Mucosa of rectum (tissue), 2 donors: Measurements from ENCODE around the gene EGFLAM.

Experiments
- H3K27ac ChIP-seq, 2 donors: one replicate each; pipeline ENCODE4 v1.7.0; 2013; ENCODE audit warnings: inconsistent platforms in 2 of 2, low read depth in 2 of 2, low read length in 2 of 2
- H3K27me3 ChIP-seq, 2 donors: one replicate each; pipeline ENCODE4 v1.7.0; 2013; ENCODE audit warnings: low read length in 2 of 2; ENCODE audit not compliant: control insufficient read depth in 2 of 2, insufficient read depth in 2 of 2
- H3K36me3 ChIP-seq, 2 donors: one replicate each; pipeline ENCODE4 v1.7.0; 2013; ENCODE audit warnings: low read length in 2 of 2; ENCODE audit not compliant: control insufficient read depth in 2 of 2, insufficient read depth in 2 of 2
- H3K4me1 ChIP-seq, 2 donors: one replicate each; pipeline ENCODE4 v1.7.0; 2013; ENCODE audit warnings: low read length in 2 of 2, mild to moderate bottlenecking in 1 of 2; ENCODE audit not compliant: control insufficient read depth in 2 of 2, insufficient read depth in 2 of 2
- H3K4me3 ChIP-seq, 2 donors: one replicate each; pipeline ENCODE4 v1.7.0; 2013; ENCODE audit warnings: low read length in 2 of 2
- H3K9ac ChIP-seq, 2 donors: one replicate each; pipeline ENCODE4 v1.7.0; 2013; ENCODE audit warnings: low read length in 2 of 2, low read depth in 1 of 2, mild to moderate bottlenecking in 1 of 2
- H3K9me3 ChIP-seq, 2 donors: one replicate each; pipeline ENCODE4 v1.7.0; 2013; ENCODE audit warnings: low read length in 2 of 2; ENCODE audit not compliant: control insufficient read depth in 2 of 2
- donor health status: healthy.
- donor health status: Normal muscosa, but diverticular disease.

EGFLAM gene

DNA sequence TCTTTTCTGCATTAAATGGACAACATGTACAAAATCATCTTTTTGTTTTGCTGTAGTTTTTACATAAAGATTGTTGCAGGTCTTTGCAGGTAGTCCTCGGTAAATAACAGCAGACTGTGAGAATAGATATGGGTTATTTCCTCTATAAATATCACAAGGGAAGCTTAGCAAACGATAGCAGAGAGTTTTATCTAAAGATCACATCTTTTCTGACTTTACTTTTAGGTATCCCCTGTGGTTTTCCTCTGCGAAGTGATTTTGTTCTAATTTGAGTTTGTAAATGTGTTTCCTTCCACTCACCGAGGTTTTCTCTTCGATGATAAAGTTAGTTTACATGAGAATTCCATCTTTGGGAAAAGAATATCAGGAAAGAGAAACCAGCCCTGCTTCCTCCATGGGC lies 109.6 kb downstream of the EGFLAM start:
- Histone ChIP-seq H3K27ac (no peak overlapping the region), H3K4me1 (no peaks in the 10 kb centered on the region), H3K9me3 (no peaks in the 10 kb centered on the region), H3K27me3 (no peaks in the 10 kb centered on the region), H3K4me3 (no peak overlapping the region), H3K9ac (no peak overlapping the region), H3K36me3 (no peaks in the 10 kb centered on the region)

DNA sequence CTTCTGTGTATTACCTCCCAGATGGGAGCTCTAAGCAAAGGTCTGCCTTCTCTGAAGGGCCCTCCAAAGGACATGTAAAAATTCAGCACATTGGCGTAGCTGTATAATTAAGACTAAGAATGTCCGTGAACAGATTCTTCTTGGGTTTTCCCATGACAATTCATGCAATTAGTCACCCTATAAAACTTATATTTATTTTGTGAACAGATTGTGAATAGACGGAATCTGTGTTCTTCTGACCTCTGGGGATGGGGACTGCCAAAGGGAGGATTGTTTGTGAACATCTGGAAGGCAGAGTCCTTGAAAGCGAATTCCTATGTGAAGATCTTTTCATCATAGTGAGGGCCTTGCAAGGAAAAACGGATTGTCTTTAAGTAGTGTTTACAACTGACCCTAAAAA lies 111.3 kb downstream of the EGFLAM start:
- H3K9ac ChIP-seq: no peak overlapping the region
- no peaks in the 10 kb centered on the region for H3K9me3 ChIP-seq
- no peak overlapping the region for H3K4me3 ChIP-seq
- H3K27ac ChIP-seq: no peak overlapping the region
- H3K4me1 ChIP-seq: no peaks in the 10 kb centered on the region
- H3K36me3 ChIP-seq: no peaks in the 10 kb centered on the region
- H3K27me3 ChIP-seq: no peaks in the 10 kb centered on the region

DNA sequence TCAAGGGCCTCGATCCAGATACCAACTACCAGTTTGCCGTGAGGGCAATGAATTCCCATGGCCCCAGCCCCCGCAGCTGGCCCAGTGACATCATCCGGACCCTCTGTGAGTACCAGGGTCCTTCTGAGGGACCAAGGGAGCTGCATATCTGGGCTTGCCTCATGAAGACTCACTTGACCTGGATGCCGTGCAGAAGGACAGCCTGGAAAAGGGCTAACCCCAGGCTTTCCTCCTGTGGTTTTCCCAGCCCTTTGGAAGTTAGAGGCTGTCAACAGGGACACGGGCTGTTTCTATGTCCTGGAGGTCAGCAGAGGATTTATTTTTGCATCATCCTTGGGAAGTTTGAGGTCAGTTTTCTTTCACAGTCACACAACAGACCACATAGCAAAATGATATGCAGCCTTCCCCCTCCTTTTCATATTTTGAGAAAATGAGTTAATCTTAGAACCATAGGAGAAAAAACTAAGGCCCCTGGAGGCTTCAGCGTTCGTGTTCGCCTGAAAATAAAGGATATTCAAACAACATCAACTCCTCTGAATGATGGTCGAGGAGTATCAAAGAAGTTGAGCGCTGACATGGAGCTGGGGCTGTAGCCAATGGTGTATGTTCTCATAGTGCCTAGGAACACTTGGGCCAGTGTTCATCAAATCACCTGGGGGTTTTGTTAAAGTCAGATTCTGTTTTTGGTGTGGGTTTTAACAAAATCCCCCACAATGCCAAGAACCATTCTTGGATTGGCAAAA lies 112.2 kb downstream of the EGFLAM start:
- Histone ChIP-seq H3K9me3 (no peaks in the 10 kb centered on the region), H3K27ac (no peak overlapping the region), H3K4me1 (no peaks in the 10 kb centered on the region), H3K36me3 (no peaks in the 10 kb centered on the region), H3K9ac (no peak overlapping the region), H3K4me3 (no peak overlapping the region), H3K27me3 (no peaks in the 10 kb centered on the region)

DNA sequence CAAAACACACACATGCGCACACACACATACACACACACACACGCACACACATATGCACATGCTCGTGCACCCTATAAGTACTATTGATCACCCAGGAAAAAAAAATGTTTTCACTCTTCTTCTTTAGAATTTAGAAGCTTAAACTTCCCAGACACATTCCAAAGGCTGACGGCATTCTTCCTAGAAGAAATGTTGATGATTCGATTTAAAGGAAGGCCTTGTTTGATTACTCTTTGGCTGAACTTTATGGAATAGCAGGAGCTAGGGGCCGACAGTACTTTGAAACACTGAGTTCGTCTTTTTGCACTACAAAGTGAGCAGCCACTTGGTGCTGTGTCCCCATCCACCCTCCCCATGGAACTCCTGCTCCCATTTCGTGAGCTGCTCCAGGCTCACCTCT lies 113.2 kb downstream of the EGFLAM start:
- Histone ChIP-seq H3K27ac (no peak overlapping the region), H3K4me1 (no peaks in the 10 kb centered on the region), H3K4me3 (no peak overlapping the region)

DNA sequence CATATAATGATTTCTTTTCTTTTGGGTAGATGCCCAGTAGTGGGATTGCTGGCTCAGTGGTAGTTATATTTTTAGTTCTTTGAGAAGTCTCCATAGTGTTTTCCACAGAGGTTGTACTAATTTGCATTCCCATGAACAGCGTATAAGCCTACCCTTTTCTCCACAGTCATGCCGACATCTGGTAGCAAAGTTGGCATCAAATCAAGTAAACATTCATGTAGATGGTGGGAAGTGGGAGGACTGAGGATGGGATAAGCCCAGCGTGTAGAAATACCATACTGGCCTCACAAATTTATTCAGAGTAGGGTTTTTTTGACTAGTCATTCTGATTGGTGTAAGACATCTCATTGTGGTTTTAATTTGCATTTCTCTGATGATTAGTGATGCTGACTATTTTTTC lies 115.4 kb downstream of the EGFLAM start:
- Histone ChIP-seq H3K27ac (no peak overlapping the region), H3K4me3 (no peak overlapping the region)

More for the DNA sequence above, 113.2 kb downstream of the EGFLAM start:
- Histone ChIP-seq H3K27me3 (no peaks in the 10 kb centered on the region), H3K9ac (no peak overlapping the region), H3K36me3 (no peaks in the 10 kb centered on the region), H3K9me3 (no peaks in the 10 kb centered on the region)

DNA sequence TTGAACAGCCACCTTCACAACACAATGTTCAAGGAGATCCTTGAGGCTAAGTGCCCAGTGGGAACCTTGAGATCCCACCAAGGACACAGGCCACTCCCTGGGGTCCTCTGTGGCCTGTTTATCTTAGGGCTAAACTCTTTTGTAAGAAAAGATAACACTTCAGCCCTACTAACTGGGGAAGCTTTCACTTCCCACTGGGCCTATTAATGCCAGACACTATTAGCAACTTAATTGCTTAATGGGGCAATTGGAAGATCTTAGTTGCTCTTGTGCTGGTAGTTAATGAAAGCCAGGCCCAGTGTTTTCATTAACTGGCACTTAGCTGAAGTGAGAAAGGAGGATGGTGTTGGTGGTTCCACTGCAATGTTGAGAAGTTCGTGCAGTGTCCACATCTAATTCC lies 117.1 kb downstream of the EGFLAM start:
- H3K27me3 ChIP-seq: no peaks in the 10 kb centered on the region
- H3K36me3 ChIP-seq: no peaks in the 10 kb centered on the region
- H3K4me3 ChIP-seq: no peak overlapping the region
- no peaks in the 10 kb centered on the region for H3K4me1 ChIP-seq
- no peak overlapping the region for H3K9ac ChIP-seq
- H3K9me3 ChIP-seq: no peaks in the 10 kb centered on the region
- no peak overlapping the region for H3K27ac ChIP-seq

More for the DNA sequence above, 115.4 kb downstream of the EGFLAM start:
- Histone ChIP-seq H3K9ac (no peak overlapping the region), H3K27me3 (no peaks in the 10 kb centered on the region), H3K9me3 (no peaks in the 10 kb centered on the region), H3K4me1 (no peaks in the 10 kb centered on the region), H3K36me3 (no peaks in the 10 kb centered on the region)

DNA sequence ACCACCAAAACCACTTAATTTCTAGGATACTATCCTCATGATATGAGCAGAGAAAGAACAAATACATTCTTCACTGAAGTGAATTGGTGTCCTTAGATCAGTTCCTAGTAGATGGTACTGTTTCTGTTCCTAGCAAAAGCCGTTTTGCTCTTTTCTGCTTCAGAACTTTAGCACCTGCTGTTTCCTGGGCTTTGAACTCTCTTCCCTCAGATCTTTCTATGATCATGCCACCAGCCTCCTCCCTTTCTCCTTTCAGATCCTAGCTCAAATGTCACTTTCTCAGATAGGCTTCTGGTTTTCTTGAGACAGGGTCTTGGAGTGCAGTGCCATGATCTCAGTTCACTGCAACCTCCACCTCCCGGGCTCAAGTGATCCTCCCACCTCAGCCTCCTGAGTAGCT lies 118.0 kb downstream of the EGFLAM start:
- no peaks in the 10 kb centered on the region for H3K9me3 ChIP-seq
- no peaks in the 10 kb centered on the region for H3K4me1 ChIP-seq
- H3K27me3 ChIP-seq: no peaks in the 10 kb centered on the region
- H3K36me3 ChIP-seq: no peaks in the 10 kb centered on the region
- H3K27ac ChIP-seq: no peak overlapping the region
- H3K4me3 ChIP-seq: no peak overlapping the region
- H3K9ac ChIP-seq: no peak overlapping the region

DNA sequence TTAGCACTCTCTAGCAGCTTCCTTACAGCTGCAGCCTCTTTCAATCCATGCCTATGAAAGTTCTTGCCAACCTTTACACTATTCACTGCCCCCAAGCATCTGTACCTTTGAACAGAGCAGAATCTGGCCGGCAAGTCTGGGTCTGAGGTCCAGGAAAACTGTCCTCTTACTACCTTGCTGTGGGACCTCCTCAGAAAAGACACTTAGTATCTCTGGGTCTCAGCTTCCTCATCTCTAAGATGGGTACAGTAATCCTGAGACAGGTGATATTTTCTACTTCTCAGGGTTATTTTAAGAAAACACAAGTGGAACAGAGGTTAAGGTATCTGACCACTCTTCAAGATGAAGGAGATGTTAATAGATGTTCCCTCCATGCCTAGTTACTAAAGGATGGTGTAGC lies 120.2 kb downstream of the EGFLAM start:
- H3K27ac ChIP-seq: no peak overlapping the region
- no peak overlapping the region for H3K9ac ChIP-seq
- H3K4me1 ChIP-seq: no peaks in the 10 kb centered on the region
- H3K36me3 ChIP-seq: no peaks in the 10 kb centered on the region
- H3K4me3 ChIP-seq: no peak overlapping the region
- no peaks in the 10 kb centered on the region for H3K27me3 ChIP-seq
- no peaks in the 10 kb centered on the region for H3K9me3 ChIP-seq

DNA sequence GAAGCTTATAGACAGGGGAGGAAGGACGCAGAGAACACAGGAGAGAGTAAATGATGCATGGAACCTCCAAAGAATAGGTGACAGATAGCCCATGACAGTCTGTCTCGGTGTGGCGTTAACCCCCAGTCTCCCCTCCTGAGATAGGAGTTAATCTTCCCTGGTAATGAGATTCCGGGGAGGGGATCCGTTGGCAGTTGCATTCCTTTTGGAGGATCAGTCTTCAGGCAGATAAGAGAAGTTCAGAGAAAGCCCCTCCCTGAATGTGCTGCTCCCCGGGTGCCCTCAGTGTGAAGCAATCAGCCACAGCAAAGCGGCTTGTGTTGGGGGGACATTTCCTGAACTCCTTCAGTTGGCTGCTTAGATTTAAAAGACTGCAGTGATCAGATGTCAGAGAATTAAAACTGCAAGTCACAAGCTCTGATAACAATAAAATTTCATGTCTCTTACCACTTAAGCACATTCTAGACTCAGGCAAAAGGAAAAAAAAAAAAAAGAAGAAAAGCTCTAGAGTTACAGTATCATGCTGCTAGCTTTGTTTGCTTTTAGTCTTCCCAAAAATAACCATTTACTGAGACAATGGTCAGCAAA lies 121.1 kb downstream of the EGFLAM start:
- Histone ChIP-seq H3K36me3 (no peaks in the 10 kb centered on the region), H3K4me3 (no peak overlapping the region), H3K9me3 (no peaks in the 10 kb centered on the region), H3K4me1 (no peaks in the 10 kb centered on the region), H3K9ac (no peak overlapping the region), H3K27me3 (no peaks in the 10 kb centered on the region), H3K27ac (no peak overlapping the region)

DNA sequence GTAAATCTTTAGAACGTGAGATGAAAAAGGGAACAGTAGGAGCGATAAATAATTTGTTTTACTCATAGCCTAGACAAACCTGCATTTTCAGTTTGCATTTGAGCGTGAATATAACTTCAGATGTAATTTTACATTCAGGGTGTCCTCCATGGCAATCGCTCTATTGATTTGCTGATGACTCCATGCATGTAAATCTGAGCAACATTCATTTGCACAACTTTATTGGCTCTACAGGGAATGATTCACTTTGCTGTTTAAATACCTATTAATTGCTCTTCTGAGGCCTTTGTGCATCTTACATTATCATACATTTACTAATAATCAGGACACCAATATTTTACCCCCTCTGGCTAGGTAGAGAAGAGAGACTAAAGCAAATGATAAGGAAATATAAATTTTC lies 122.2 kb downstream of the EGFLAM start:
- no peak overlapping the region for H3K9ac ChIP-seq
- no peak overlapping the region for H3K27ac ChIP-seq
- H3K36me3 ChIP-seq: no peaks in the 10 kb centered on the region
- H3K4me1 ChIP-seq: no peaks in the 10 kb centered on the region
- no peaks in the 10 kb centered on the region for H3K9me3 ChIP-seq
- H3K27me3 ChIP-seq: no peaks in the 10 kb centered on the region
- H3K4me3 ChIP-seq: no peak overlapping the region
